HG02943 (cell line): ENCODE results near the gene PCSK4.
"Not testable (repeated sequence)": the region's sequence is repeated elsewhere in the genome, so short reads cannot be mapped to it uniquely, and the experiment has no call there.

ENCODE experiments used
- ATAC-seq: cut with Tn5 transposase; IDR thresholded peaks from one replicate; pipeline ENCODE4 v1.9.1; 2021; ENCODE audit warnings: mild to moderate bottlenecking, low read depth, moderate library complexity; ENCODE audit not compliant: unreplicated experiment

PCSK4 gene

GRCh38 chr19:1489463-1490310 lies 463 bp downstream of the PCSK4 start:
- peak; percentile 1 for ATAC-seq

DNA sequence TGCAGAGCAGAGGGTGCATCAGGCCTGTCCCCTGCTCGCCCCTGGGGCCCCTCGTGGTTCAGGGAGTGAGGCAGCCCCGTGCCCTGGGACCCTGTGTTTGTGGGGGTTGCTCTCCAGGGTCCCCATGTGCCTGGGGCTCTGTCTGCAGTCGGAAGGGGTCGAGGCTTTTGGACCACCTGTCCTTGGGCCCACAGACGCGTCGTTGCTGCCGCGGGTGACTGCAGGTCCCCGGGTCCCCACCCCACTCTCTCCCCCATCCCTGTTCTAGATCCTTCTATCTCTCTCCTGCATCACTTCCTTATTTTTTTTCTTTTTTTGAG lies 1.9 kb downstream of the PCSK4 start:
- ATAC-seq = no peak

DNA sequence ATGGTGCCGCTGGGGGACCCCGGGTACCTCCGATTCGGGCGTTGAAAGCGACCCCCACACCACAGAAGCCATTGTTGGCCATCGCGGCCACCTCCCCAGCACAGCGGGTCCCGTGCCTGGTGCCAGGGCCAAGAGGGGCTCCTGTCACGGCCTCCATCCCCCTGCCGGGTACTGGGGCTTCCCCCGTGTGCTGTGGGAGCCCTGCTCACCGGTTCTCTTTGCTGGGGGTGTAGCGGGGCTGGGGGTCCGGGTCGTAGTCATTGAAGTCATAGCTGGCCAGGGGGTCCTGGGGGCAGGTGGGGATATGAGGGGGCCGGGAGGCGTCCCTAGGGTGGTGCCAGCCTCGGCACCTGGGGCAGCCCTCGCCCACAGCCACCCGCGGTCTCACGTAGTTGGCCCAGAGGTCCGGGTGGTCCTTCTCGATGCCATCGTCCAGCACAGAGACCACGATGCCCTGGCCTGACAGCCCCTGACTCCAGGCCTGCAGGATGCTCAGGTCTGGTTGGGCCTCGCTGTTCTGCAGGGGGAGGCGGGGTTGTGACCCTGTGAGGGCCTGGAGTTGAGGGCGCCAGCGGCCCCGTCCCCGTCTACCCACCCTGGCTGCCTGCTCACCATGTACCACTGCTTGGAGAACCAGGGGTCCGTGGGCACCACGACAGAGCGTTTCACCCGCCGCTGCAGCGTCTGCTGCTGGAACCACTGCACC lies 2.4 kb downstream of the PCSK4 start:
- ATAC-seq = no peak

GRCh38 chr19:1486720-1487575 lies 3.2 kb downstream of the PCSK4 start:
- no peak for ATAC-seq

GRCh38 chr19:1483979-1484428 lies 6.1 kb downstream of the PCSK4 start:
- ATAC-seq = no peak

GRCh38 chr19:1483131-1483978 lies 6.8 kb downstream of the PCSK4 start:
- no peak for ATAC-seq

GRCh38 chr19:1482361-1483130 lies 7.6 kb downstream of the PCSK4 start:
- no peak for ATAC-seq

- no peak for ATAC-seq
Measured at GRCh38 chr19:1481893-1482360, 8.2 kb downstream of the PCSK4 start.

DNA sequence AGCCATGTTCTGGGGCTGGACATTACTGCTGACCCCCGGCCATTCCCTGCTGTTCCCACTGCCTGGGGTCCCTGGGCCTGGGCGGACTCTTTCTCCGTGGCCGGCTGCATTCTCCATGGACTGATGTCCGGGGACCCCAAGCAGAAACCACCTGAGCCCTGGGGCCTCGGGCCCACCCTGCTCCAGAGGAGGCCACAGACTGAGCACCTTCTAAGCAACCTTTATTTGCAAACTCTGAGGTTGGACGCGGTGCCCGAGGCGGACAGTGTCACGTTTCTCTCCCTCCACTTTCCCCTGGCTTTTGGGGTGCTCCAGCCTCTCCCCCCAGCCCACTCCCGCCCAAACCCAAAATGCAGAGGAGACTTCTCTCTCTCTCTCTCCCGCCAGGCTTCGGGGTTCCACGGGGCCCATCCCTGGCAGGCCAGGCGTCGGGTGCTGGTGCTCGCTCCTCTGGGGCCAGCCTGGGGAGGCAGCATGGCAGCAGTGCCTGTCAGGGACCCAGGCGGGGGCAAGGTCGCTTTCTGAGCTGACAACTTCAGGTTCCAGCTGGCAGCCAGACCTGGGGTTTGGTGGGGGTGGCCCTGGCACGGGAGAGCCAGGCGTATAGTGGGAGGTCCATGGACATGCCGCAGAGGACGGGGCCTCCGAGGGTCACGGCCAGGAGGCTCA lies 8.8 kb downstream of the PCSK4 start:
- ATAC-seq = no peak

GRCh38 chr19:1478934-1479707 lies 11.0 kb downstream of the PCSK4 start, which contains the start of gene C19orf25:
Gene C19orf25 (minus strand): TSS chr19:1479215. CDS start chr19:1478903, 312 bp downstream.
- ATAC-seq = peak; percentile 87

GRCh38 chr19:1477056-1477455 lies 13.1 kb downstream of the PCSK4 start:
- not testable (repeated sequence) for ATAC-seq

DNA sequence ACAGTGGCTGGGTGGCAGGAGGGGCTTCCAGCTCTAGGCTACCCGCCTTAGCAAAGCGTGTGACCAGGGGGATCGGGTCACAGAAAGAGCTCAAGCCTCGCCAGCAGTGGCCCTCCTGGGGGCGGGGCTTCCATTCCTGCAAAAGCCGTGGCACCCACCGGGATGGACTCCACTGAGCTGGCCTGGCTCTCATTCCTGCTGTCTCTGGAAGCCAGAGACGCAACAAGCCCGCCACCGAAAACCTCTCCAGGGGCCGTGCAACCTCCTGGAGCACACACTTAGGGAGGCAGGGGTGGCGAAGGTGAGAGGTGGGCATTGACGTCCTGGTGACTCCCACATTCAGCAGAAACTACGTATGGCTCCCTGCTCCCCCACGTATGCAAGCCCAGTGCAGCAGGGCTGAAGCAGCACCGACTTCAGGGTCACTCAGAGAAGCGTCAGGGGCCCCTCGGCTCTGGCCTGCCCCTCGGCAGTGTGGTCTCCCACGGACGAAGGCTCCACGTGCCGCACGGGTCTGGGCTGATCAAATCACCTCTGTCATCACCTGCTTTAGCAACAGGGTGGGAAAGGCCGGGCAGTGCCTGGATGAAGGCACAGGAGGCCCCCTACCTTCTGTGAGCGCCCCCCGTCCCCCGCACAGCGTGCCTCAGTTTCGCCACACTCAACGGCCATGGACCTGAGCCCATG lies 14.3 kb downstream of the PCSK4 start:
- ATAC-seq = no peak

- ATAC-seq = no peak
Measured at GRCh38 chr19:1474765-1475351, 15.3 kb downstream of the PCSK4 start.

- ATAC-seq = no peak
Measured at GRCh38 chr19:1474011-1474764, 16.0 kb downstream of the PCSK4 start.

GRCh38 chr19:1473085-1473851 lies 16.9 kb downstream of the PCSK4 start:
- ATAC-seq = no peak
